ENCODE measurements around the gene ABTB1.

DNA sequence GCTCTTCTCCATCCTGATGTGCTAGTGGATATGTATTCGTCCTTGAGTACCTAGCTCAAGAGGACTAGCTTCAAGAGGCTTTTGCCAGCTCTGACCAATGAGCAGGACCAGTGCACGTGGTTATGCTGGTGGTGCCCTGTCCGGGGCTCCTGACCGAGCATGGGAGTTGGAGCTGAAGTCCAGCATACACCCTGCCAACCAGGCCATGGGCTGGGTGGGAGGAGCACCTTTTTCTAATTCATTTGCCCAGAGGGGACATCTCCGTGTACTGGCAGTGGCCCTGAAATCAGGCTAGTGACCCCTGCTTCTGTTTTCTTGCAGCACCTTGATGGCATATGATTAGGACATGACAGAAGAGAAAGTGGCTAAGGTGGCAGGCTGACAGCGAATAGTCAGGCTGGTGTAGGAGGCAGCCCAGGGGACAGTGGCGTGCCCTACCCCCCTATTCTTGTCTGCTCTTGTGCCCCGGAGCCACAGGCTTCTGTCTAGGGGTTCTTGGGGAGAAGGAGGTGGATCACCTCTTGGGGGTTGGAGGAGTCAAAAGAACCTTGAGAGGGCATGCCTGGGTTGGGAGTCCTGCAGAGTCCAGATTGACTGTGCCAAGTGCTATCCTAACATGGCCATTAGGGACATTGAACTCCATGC is 27.3 kb upstream of the ABTB1 start:
- TF ChIP-seq, protein P1, sequence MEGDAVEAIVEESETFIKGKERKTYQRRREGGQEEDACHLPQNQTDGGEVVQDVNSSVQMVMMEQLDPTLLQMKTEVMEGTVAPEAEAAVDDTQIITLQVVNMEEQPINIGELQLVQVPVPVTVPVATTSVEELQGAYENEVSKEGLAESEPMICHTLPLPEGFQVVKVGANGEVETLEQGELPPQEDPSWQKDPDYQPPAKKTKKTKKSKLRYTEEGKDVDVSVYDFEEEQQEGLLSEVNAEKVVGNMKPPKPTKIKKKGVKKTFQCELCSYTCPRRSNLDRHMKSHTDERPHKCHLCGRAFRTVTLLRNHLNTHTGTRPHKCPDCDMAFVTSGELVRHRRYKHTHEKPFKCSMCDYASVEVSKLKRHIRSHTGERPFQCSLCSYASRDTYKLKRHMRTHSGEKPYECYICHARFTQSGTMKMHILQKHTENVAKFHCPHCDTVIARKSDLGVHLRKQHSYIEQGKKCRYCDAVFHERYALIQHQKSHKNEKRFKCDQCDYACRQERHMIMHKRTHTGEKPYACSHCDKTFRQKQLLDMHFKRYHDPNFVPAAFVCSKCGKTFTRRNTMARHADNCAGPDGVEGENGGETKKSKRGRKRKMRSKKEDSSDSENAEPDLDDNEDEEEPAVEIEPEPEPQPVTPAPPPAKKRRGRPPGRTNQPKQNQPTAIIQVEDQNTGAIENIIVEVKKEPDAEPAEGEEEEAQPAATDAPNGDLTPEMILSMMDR (IDR thresholded peaks at IDR 0.05) = no peak
- TF ChIP-seq EZH2 (IDR thresholded peaks at IDR 0.05; ENCODE audit: borderline replicate concordance, insufficient read depth, low read depth, low read length, poor library complexity, severe bottlenecking) = no peak
